Measurements from ENCODE around the gene QKI.
"Not testable (repeated sequence)": the region's sequence is repeated elsewhere in the genome, so short reads cannot be mapped to it uniquely, and the experiment has no call there.

QKI gene

DNA sequence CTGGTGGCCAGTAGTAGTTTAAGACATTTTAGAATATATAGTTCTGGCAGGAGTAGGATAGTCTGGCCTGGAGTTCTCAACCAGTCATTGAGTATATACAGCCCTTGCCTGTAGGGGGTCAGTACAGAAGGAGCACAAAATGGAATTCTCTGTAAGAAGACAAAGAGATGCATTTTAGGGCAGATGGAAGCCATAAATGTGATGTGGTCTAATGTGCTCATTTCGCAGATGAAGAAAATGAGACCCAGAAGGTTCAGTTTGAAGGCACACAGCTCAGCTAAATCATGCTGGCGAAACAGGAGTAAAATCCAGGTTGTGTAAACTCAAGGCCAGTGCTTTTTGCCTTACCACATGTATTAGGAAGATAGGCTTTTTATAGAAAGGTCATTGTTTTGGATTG is 29.6 kb downstream of the QKI start:
- no peak for DNase-seq

DNA sequence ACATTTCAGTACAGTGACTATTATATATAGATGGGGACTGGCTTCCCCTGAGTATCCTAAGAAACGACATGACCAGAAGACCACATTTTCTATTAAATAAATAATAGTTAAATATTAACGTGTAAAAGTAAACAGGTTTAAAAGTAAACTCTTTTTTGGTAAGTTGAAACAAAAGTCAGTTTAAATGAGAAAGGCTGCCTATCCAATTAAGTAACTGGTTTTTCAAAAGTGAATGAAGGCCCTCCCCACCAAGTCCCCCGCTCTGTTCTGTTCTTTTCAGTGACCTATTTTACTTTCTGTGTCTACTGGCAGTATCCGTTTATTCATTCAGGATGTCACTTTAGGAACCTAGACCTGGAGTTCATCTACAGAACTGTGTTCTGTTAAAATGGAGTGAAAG is 32.0 kb downstream of the QKI start:
- DNase-seq: no peak

DNA sequence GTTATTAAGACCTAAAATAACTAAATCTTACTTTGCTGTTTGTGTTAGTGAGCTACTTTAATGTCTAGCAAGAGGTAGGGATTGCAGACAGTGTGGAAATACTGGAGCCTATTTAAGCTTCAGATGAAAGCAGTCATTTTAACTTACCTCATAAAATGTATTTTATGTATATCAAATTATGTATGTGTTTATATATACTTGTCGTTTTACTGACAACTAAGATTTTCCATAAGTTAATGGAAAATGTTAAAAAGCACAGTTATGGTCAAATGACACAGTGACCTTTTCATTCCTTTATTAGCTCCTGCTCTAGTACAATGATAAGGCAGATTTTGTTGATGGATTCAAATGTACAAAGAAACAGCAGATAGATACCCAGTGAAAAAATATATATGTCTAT is 34.6 kb downstream of the QKI start:
- no peak for DNase-seq

DNA sequence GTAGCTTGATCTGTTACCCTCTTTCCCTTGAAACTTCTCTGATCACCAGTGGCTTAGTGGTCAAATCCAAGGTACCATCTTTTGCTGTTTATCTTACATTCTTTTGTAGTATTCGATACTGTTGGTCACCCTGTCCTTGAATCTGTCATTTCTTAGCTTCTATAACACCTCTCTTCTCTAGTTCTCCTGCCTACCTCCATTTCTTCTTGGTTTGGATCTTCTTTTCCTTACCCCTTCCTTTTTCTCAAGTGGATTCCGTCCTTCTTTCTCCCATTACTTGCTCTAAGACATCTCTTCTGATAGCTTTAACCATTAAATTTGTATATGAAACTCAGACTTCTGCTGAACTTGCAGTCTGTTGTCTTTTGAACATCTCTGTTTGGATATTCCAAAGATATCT is 39.9 kb downstream of the QKI start:
- no peak for DNase-seq

DNA sequence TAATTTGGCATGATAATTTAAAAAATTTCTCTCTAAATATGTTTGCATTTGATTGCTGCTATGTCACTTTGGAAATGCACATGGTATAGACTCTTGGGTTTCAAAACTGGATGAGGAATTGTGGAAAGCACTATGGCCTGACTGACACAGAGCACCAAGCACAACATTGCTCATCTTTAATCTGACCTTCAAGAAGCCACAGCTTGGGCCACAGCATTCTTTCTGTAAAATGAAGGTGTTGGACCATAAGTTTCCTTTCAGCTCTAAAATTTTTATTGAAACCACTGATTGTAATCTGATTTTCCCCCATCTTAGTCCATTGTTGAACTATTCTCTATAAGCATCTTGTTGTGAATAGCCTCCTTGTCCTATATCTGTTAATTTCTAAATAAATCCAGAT is 41.0 kb downstream of the QKI start:
- no peak for DNase-seq

DNA sequence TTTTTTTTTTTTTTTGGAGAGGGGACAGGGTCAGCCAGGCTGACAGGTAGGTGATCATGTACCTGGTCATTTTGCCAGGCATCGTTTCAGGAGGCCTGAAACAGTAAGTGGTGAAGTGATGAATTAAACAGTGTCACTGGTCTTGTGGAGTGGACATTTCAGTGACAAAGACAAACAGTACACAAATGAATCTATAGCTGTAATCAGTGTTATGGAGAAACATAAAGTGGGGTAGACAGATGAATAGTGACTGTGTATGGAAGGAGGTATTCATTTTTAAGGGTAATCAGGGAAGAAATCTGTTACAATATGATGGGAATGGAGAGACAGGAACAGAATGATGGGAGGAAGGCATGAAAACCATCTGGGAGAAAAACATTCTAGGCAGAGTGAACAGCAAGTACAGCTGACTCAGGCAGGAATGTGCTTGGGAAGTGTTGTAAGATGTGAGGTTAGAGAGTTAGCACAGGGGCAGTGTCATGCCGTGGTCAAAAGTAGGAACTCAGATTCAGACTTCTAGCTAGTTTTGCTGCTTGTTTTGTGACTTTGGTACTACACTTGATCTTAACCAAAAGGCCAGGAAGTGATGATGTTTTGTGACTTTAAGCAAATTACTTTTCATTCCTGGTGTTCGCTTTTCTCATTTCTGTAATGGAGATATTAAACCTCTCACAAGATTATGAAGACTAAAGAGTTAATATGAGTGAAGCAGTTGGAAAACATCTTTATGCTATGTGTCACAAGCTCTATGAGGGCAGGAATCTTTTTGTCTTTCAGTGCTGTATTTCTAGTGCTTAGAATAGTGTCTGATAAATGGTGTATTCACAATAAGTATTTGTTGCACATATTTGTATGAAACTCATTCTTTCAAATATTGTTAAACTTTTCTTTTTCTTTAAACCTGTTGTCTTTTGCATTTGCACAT is 43.4 kb downstream of the QKI start:
- DNase-seq: no peak

DNA sequence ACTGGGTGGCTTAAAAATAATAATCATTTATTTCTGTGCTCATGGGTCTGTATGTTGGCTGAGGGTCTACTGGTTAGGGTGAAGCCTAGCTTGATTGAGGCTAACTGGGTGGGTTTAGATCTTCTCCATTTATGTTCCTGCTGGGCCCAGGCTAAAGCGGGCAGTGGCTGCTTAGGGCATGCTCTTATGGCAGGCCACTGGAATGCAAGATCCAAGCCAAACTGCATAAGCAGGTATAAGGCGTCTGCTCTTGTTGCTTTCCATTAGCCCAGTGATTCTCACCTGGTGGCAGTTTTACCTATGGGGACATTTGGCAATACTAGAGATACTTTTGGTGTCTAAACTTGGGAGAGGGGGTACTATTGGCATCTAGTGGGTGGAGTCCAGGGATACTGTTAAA is 44.5 kb downstream of the QKI start:
- no peak for DNase-seq

DNA sequence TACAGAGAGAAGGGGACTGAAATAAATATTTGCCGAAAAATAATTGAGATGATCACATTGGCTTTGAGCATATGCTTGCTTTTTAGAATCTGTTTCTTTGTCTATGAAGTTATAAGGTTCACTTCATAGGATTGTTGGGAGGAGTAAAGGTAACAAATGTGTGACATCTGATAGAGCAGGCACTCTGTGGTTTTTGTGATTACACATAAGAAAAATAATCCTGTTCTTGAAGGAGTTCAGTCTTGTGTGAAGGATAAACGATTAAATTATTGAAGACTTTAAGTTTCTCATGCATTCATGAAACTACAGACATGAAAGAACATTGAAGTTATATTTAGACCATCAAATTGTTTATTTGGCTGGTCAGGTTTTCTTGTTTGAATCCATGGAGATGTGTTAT is 45.0 kb downstream of the QKI start:
- DNase-seq: no peak

DNA sequence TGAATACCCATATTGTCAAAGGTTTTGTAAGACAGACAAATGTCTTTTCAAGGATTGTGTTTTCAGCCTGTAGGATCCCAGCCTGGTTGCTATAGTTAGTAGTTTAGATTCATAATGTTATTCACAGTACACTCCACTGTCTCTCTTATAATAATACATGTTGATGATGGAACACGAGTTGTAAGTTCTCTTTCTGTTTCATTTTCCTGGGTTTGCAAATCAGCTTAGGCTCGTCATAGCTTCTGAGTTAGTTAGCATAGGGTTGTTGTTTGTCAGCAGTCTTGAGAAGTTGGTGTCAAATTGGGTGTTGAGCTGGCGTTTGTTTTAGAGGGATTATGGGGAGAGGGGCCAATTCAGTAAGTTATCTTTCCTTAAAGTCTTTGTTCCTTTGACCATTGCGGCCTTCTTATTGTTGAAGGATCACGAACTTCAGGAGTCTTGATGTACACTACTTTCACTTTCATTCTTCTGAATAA is 45.8 kb downstream of the QKI start:
- DNase-seq: peak; percentile 7

DNA sequence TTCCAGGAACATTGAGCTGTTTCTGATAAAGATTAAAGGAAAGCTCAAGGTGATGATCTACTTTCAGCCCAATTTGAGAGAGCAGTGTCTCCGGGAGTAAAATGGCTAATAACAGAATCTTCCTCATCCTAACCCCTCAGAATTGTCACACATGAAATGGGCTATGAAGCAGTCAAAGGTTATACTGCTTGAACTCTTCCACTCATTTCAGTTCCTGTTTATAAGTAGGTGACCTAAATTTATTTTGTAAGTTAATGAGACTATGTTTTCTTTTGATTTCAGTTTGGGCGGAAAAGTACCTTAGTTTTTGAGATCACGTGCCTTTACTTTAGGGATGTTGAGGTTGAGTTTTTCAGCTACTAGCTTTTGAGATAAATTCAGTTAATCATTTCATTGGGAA is 47.2 kb downstream of the QKI start:
- no peak for DNase-seq

DNA sequence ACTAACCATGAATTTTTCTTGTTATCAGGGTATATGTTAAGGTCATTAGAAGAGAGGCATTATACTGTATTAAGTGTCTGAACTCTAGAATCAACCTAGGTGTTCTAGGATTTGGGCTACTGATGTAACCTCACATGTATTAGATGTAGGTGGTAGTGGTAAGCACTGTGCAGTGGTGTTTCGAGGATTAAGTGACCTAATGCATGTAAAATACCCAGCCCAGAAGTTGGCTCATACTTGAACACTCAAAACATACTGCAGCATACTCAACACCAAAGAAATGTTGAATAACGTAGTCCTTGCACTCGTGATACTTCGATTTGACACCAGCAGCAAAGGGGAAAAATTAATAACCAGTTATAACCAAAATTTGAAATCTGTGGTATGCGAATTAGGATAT is 48.7 kb downstream of the QKI start:
- no peak for DNase-seq

DNA sequence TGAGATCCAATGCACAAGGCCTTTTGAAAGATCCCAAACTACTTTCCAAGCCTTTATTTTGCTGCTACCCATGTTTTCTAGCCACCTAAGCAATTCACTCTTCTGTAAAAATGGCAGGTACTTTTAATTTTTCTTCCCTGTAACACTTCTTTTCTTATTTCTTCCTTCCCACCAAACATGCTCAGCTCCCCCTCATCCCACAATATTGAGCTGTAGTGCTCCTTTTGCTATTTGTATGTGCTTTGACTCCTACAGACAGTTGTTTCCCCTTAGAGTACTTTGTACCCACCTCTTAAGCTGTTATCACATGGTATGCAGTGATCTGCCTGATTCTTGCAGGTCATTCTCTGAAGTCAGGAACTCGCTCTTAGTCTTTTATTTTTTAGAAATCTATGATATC is 49.3 kb downstream of the QKI start:
- no peak for DNase-seq

DNA sequence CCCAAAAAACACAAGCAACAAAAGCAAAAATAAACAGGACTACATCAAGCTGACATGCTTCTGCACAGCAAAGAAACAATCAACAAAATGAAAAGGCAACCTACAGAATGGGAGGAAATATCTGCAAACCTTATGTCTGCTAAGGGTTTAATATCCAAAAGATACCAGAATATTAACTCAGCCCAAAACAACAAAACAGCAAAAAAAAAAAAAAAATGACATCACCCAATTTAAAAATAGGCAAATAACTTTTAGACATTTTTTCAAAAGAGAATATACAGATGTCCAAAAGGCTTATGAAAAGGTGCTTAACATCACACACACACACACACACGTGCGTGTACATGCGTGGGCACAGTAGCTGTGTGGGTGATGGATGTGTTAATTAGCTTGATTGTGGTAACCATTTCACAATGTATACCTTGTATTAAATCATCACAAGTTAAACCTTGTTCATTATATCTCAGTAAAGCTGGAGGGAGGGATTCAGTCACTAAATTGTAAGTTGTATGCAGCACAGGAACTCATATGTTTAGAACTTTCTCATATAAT is 52.4 kb downstream of the QKI start:
- DNase-seq: no peak

DNA sequence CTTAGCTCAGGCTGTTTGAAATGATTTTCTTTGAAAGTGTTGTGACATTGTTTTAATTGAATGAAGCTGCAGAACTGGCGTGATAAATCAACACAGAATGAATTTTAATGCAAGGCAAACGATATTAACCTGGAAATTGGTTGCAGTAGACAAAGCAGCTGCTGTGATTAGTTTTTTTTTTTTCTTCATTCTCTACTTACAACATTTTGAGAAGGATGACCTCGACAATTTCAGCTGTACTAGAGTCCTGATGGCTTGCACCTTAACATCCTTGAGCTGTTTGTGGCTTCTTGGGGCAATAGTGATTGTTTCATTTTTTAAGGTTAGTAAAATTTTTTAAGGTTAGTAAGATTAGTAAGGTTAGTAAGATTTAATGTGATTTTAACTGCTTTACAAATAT is 54.2 kb downstream of the QKI start:
- DNase-seq: no peak

DNA sequence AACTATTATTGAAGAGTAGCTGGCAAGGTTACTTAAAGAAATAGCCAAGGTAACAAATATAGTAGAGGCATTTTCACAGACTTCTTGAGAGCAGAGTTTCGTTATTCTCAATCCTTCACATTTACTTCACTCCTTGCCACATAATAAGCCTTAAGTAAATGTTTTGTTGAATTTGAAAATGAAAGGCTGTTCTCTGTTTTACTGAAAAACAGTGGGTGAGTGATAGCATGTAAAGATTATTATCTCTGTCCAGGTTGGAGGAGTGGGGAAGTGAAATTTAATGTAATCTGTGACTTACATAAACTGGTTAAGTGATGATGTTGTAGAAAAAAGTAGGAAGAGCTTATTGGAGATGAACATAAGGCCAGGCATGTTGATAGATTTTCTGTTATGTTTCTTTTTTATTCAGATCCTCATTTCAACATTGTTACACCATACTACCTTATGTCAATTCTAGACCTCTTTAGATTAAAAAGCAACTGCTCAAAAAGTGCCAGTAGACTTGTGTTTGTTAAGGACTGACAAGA is 55.0 kb downstream of the QKI start:
- no peak for DNase-seq

DNA sequence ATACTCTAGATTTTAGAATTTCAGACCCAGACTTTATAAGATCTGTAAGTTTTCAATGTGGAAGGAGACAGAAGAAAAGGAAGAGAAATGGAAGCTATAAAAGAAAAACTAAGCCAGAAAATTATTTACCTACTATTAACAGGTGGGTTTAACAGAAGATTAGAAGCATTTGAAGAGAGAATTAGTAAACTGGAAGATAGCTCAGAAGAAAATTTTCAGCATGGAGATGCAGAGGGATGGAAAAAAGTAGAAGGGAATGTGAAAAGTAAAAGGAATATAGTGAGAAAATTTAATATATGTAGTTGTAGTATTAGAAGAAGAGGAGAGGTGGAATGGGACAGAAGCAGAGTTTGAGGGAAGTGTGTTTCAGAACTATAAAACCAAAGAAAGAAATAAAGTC is 56.1 kb downstream of the QKI start:
- no peak for DNase-seq

DNA sequence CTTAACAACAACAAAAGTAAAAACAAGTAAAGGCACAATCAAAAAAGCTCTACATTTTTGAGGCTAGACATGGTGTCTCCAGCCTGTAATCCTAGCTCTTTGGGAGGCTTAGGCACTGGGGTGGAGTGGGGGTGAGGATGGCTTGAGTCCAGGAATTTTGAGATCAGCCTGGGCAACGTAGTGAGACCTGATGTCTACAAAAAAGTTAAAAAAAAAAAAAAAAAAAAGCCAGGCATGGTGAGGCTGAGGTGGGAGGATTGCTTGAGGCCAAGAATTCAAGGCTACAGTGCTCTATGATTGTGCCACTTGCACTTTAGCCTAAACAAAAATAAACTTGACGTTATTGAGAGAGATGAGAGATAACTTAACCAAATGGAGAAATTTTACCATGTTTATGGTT is 60.1 kb downstream of the QKI start:
- DNase-seq: no peak

DNA sequence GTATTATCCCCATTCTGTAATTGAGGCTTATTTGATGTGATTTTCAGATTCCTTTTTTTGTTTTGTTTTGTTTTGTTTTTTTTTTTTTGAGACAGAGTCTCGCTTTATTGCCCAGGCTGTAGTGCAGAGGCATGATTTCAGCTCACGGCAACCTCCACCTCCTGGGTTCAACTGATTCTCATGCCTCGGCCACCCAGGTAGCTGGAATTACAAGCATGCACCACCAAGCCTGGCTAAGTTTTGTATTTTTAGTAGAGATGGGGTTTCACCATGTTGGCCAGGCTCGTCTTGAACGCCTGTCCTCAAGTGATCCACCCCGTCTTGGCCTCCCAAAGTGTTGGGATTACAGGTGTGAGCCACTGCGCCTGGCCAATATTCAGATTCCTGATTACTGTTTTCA is 62.4 kb downstream of the QKI start:
- not testable (repeated sequence) for DNase-seq

DNA sequence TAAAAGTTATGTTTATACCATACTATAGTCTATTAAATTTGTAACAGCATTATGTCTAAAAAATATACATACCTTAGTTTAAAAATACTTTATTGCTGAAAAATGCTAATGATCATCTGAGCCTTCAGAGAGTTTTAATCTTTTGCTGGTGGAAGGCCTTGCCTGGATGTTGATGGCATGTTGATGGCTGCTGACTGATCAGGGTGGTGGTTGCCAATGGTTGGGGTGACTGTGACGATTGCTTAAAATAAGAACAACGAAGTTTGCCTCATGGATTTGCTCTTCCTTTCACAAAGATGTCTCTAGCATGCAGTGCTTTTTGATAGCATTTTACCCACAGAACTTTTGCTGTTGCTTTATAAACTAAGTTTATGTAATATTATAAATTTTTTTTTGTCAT is 68.6 kb downstream of the QKI start:
- no peak for DNase-seq

DNA sequence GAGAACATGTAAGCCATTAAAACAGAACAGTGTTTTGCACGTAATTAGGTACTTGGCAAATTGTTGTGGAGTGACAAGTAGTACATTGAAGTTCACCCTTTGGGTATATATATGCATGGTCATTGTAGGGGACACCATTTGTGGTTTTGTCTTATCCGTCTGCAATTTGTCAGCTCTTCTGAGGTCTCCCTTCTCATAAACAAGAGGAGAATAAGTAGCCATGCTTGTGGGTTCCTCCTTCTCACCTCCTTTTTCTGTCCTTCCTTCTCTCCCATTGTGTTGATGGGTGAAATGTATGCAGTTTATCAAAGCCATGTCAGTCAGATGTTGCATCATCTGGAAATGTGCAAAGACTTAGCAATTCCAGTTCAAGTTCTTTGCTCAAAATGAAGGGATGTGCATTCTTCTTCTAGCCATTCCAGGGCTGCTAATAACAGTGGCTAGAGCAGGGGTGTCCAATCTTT is 70.9 kb downstream of the QKI start:
- no peak for DNase-seq

DNA sequence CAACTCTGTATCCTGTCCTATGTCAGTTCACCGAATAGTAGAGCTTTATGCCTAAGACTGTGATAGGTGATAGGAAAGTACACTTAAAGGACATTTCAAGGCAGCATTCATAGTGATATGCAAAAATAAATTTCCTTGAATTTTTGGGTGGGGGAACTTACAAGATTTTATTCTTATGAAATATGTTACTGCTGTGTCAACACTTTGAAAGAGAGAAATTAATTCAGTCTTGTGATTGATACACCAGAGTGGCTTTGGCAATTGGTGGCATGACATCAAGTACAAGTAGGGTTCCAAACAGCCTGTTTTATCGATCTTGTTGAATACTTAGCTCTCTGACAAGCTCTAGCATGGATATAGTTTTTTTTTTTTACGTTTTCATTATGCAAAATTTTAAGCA is 72.3 kb downstream of the QKI start:
- DNase-seq: no peak

DNA sequence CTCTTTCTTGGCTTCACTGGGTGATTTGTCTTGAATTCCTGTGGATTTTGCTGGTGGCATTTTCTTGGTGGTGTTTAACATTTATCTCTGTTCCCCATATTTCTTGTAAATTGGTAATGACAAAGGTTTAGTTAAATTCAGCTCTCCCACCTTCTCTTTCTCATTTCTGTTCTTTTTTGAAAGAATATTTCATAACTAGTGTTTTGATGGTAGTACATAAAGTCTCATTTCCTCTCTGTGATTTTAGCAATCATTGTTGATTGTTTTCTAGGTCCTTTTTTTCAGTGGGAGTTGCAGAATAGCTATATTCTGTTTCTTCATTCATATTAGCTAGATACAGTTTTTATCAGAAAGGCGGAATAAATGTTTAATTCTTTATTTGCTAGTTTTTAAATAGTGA is 73.1 kb downstream of the QKI start:
- DNase-seq: no peak

DNA sequence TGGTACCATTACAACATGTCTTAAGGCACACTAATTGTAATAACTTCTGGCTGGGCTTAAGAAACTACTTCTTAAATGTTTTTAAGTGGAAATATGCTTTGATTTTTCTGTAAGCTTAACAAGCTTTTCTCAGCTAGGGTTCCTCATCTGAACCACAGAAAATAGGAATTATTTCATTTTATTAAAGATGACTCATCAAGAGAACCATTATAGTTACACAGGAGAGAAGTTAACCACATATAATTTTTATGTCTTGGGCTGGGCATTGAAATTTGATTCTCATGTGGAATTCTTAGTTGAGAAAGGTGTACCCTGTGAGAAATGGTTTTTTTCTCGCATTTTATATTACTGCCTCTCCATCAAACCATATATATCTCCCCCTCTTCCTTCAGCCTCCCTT is 75.1 kb downstream of the QKI start:
- DNase-seq: no peak

DNA sequence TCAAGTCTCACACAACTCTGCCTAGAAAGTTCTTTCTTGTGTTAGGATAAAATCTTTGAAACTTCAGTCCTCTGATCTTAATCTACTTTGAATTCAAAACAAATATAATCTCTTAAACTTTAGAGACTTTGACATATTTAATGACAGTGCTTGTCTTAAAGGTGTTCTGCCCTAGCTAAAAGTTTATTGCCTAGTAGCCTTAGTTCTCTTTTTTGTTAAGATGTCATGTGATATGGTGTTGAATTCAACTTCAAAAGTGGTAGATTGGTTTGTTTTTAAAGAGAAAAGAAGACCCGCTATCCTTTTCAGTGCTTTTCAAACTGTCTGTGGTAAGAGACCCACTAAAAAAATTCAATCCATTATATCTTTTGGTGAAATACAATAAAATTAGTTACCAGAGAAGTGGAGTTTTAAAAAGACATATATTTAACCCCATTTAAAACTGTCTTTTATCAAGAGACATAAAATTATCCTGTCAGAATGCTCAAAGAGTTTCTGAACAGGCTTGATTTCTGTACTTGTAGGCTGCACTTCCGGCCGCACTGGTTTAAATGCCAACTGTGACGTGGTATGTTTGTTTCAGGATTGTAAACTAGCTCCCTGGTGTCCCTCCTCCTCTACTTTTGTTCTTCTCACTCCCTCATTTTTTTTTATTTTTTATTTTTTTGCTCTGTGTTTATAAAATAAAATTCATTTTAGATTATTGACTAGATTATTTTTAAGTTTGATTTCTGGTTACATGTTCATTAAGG is 76.5 kb downstream of the QKI start:
- DNase-seq: peak; percentile 22

Measured in CD4-positive, alpha-beta T cell treated with Interleukin-17A for 4 hours (primary cell).